Measurements from ENCODE around the gene RAD50. TPM values are rescaled to one million over a fixed set of nuclear protein-coding genes. Genes with fewer than 3 reads are reported as not detected.

The RAD50 gene
- total RNA-seq, 1 donor from 2014 or later: 42.6 TPM

DNA sequence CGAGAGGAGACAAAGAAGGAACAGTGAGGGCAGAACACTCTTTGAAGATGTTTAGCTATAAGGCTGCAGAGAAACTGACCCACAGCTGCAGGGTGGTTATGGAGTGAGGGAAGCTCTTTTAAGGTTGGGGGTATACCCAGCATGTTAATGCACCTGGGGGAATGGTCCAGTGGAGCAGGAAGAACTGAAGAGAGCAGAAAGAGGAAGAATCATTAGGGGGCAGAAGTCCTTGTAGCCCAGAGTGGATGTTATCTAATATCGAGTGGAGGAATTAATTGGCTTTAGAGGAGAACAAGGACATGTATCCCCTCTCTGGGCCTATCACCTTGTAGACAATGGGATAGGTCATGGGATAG lies 124.7 kb downstream of the RAD50 start:
- ChIA-PET CTCF (no interaction called here), POLR2A (interaction anchor here (0.7 kb wide), 1 partner anchor 185 kb away, joined by 3 read pairs; no protein-coding TSS in a partner anchor)
- peak overlapping the region; percentile 51 for H3K27ac Mint-ChIP-seq
- peak; percentile 77 for ATAC-seq (ENCODE audit: low read depth)
- H3K4me1 Mint-ChIP-seq: peaks cover 24% of the 10 kb centered on the region
- no peaks in the 10 kb centered on the region for H3K9me3 Mint-ChIP-seq
- no peak for DNase-seq
- H3K27me3 Mint-ChIP-seq: no peaks in the 10 kb centered on the region
- H3K36me3 Mint-ChIP-seq (ENCODE audit: low read depth): no peaks in the 10 kb centered on the region
- intact Hi-C loops (cut with micrococcal nuclease): no loop called here
- TF ChIP-seq, protein P1, sequence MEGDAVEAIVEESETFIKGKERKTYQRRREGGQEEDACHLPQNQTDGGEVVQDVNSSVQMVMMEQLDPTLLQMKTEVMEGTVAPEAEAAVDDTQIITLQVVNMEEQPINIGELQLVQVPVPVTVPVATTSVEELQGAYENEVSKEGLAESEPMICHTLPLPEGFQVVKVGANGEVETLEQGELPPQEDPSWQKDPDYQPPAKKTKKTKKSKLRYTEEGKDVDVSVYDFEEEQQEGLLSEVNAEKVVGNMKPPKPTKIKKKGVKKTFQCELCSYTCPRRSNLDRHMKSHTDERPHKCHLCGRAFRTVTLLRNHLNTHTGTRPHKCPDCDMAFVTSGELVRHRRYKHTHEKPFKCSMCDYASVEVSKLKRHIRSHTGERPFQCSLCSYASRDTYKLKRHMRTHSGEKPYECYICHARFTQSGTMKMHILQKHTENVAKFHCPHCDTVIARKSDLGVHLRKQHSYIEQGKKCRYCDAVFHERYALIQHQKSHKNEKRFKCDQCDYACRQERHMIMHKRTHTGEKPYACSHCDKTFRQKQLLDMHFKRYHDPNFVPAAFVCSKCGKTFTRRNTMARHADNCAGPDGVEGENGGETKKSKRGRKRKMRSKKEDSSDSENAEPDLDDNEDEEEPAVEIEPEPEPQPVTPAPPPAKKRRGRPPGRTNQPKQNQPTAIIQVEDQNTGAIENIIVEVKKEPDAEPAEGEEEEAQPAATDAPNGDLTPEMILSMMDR (IDR thresholded peaks at IDR 0.05): no peak
- no peak overlapping the region for H3K4me3 Mint-ChIP-seq

DNA sequence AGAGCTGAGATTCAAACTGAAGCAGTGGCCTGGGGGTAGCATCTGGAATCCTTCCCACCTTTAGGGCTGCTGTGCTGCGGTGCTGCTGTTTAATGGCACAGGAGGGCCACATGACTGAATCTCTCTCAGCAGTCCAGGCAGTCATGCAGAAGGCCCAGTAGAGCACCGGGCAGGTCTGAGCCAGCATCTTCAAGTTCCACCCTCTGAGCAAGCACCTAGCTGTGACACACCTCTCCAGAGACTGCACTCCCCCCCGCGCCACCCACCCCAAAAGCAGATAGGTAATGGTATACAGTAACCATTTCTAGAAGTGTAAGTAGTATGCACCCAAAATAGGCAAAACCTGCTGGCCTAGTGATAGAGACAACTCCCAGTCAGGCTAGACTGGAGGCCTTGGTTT lies 125.2 kb downstream of the RAD50 start:
- TF ChIP-seq, protein P1 (IDR thresholded peaks at IDR 0.05): no peak
- H3K27me3 Mint-ChIP-seq: no peaks in the 10 kb centered on the region
- ChIA-PET CTCF (interaction anchor here (0.7 kb wide), 1 partner anchor 36 kb away, joined by 3 read pairs; no protein-coding TSS in a partner anchor), POLR2A (no interaction called here)
- no peaks in the 10 kb centered on the region for H3K9me3 Mint-ChIP-seq
- DNase-seq (no peak), ATAC-seq (ENCODE audit: low read depth) (peak; percentile 40)
- peaks cover 24% of the 10 kb centered on the region for H3K4me1 Mint-ChIP-seq
- intact Hi-C loops (cut with micrococcal nuclease): no loop called here
- H3K27ac Mint-ChIP-seq: no peak overlapping the region
- H3K36me3 Mint-ChIP-seq (ENCODE audit: low read depth): no peaks in the 10 kb centered on the region
- no peak overlapping the region for H3K4me3 Mint-ChIP-seq

DNA sequence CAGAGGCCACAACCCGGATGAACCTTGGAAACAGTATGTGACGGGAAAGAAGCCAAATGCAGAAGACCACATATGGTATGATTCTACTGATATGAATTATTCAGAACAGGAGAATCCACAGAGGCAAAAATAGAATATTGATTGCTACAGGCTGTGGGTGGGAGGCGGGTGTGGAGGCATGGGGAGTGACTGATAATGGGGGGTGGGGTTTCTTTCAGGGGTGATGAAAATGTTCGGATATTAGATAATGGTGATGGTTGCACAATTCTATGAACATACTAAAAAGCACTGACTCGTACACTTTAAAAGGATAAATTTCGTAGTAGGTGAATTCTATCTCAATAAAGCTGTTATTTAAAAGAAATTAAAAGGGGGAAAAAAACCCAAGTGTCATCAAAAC lies 127.7 kb downstream of the RAD50 start:
- H3K4me3 Mint-ChIP-seq: no peak overlapping the region
- CTCF ChIA-PET: no interaction called here
- no peak for DNase-seq
- H3K36me3 Mint-ChIP-seq (ENCODE audit: low read depth): no peaks in the 10 kb centered on the region
- POLR2A ChIA-PET: interaction anchor here (0.7 kb wide), 1 partner anchor 67 kb away, joined by 4 read pairs; no protein-coding TSS in a partner anchor
- H3K27ac Mint-ChIP-seq: no peak overlapping the region
- H3K9me3 Mint-ChIP-seq: no peaks in the 10 kb centered on the region
- TF ChIP-seq, protein P1 (IDR thresholded peaks at IDR 0.05): no peak
- H3K4me1 Mint-ChIP-seq: peaks cover 39% of the 10 kb centered on the region
- H3K27me3 Mint-ChIP-seq: no peaks in the 10 kb centered on the region
- intact Hi-C loops (cut with micrococcal nuclease): no loop called here
- ATAC-seq (ENCODE audit: low read depth): no peak

DNA sequence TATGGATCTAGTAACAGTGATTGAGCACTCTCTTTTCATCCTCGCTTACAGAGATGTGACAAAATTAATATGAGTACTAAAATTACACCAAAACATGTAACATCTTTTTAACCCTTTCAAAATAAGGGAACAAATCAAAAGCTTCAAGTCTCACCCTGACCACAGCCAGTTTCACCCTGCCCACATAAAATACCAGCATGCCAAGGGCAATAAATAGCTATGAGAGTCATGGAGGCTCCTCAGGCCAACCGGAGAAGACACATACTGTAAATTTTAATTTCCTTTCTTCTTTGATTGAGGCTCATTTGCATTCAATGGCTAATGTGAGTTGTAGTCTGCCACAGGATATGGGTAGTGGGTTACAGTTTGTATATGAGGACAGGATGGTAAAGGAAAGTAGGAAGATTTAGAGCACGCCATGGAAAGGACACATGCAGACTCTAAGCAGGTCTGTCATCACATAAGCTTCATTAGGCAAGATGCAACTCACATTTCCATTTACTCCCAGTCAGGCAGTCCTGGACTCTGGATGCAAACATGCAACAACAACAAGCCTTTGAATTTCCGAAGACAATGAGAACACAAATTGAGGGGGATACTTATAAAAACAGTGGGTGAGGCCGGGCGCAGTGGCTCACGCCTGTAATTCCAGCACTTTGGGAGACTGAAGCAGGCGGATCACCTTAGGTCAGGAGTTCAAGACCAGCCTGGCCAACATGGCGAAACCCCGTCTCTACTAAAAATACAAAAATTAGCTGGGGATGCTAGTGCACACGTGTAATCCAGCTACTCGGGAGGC lies 128.3 kb downstream of the RAD50 start:
- Mint-ChIP-seq H3K9me3 (no peaks in the 10 kb centered on the region), H3K36me3 (ENCODE audit: low read depth) (no peaks in the 10 kb centered on the region), H3K4me1 (peaks cover 44% of the 10 kb centered on the region), H3K27ac (no peak overlapping the region), H3K27me3 (no peaks in the 10 kb centered on the region), H3K4me3 (no peak overlapping the region)
- intact Hi-C loops (cut with micrococcal nuclease): no loop called here
- no peak for DNase-seq
- TF ChIP-seq, protein P1 (IDR thresholded peaks at IDR 0.05): no peak
- ChIA-PET POLR2A (no interaction called here), CTCF (no interaction called here)
- ATAC-seq (ENCODE audit: low read depth): no peak

GRCh38 chr5:132686193-132686592 lies 129.4 kb downstream of the RAD50 start:
- Mint-ChIP-seq H3K4me3 (no peak overlapping the region), H3K9me3 (no peaks in the 10 kb centered on the region), H3K4me1 (peaks cover 36% of the 10 kb centered on the region), H3K27ac (no peak overlapping the region), H3K36me3 (ENCODE audit: low read depth) (no peaks in the 10 kb centered on the region), H3K27me3 (no peaks in the 10 kb centered on the region)
- DNase-seq (no peak), ATAC-seq (ENCODE audit: low read depth) (no peak)
- ChIA-PET POLR2A (no interaction called here), CTCF (no interaction called here)
- TF ChIP-seq, protein P1 (IDR thresholded peaks at IDR 0.05): no peak
- intact Hi-C loops (cut with micrococcal nuclease): no loop called here

Data from activated B cell treated with CpG ODN at 0.5 μM for 24 hours (primary cell).